Measurements from ENCODE around the gene LDAH.

DNA sequence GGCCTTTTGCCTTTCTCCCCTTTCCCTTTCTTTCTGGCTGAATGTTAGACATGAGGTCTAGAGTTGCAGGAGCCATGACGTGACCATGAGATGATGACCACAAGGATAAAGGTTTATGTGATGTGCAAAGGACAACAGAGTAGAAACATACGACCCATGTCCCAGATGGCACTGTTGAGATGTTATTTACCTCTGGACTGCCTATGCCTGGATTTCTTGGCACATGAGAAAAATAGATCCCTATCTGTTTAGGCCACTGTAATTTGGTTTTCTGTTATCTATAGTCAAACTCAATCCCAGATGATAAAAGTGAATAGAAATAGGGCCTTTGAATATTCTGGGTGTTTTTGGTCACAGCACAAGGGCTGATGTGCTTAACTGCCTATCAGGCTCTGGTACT, 97.1 kb downstream of the LDAH start:
- TF ChIP-seq, protein P1, sequence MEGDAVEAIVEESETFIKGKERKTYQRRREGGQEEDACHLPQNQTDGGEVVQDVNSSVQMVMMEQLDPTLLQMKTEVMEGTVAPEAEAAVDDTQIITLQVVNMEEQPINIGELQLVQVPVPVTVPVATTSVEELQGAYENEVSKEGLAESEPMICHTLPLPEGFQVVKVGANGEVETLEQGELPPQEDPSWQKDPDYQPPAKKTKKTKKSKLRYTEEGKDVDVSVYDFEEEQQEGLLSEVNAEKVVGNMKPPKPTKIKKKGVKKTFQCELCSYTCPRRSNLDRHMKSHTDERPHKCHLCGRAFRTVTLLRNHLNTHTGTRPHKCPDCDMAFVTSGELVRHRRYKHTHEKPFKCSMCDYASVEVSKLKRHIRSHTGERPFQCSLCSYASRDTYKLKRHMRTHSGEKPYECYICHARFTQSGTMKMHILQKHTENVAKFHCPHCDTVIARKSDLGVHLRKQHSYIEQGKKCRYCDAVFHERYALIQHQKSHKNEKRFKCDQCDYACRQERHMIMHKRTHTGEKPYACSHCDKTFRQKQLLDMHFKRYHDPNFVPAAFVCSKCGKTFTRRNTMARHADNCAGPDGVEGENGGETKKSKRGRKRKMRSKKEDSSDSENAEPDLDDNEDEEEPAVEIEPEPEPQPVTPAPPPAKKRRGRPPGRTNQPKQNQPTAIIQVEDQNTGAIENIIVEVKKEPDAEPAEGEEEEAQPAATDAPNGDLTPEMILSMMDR (conservative IDR thresholded peaks at IDR 0.05; ENCODE audit: low read depth, low read length) = no peak
- TF ChIP-seq EZH2 (IDR thresholded peaks at IDR 0.05; ENCODE audit: borderline replicate concordance, low read depth, low read length, poor library complexity, severe bottlenecking) = no peak
